HCT116 (cell line): ENCODE measurements around the gene SYNGR1. TPM values are rescaled to one million over a fixed set of nuclear protein-coding genes. Genes with fewer than 3 reads are reported as not detected.

Experiments
- ATAC-seq: fragments of 200-7000 bp; cut with Tn5 transposase; 2 replicates; pipeline ENCODE4 v1.9.1; 2020; ENCODE audit warnings: mild to moderate bottlenecking, moderate library complexity
- BruUV-seq: library from RNA; stranded (reverse); fragments of 400-500 nt; replicated peaks from 2 replicates; lab custom pipeline; 2021; lab: Mats Ljungman, UMichigan
- CTCF ChIA-PET: fragments of 300-600 bp; sonication (Branson Sonifier 250); formaldehyde crosslinking; loops from one replicate; lab custom pipeline; 2021; ENCODE audit warnings: antibody characterized with exemption; lab: Charles Lee
- POLR2A ChIA-PET: fragments of 300-600, 350-600 bp; sonication (Branson Sonifier 250); formaldehyde crosslinking; loops from one replicate; lab custom pipeline; 2021; ENCODE audit warnings: antibody characterized with exemption; lab: Charles Lee
- RAD21 ChIA-PET, 2 experiments: fragments of 300-600 bp; sonication (Branson Sonifier 250); formaldehyde crosslinking; loops; one replicate each; lab custom pipeline; 2023; ENCODE audit warnings: low total read pairs in 2 of 2; ENCODE audit not compliant: uncharacterized antibody in 2 of 2, unreplicated experiment in 2 of 2, low non-redundant PET in 1 of 2; lab: Charles Lee
- DNase-seq: peaks from one replicate; pipeline ENCODE4 v3.0.0-alpha.2; 2010; ENCODE audit warnings: low read depth, low spot score
- H2AFZ ChIP-seq: fragments of 200-600 bp; shearing (Covaris generic), sonication (generic); 2 replicates; pipeline ENCODE4 v1.6.1; 2017; ENCODE audit warnings: low read depth, mixed run types, mixed read lengths, antibody characterized with exemption, low read length; ENCODE audit not compliant: poor library complexity, severe bottlenecking
- H3K27ac ChIP-seq: 2 replicates; pipeline ENCODE4 v1.5.1; 2012; ENCODE audit warnings: low read depth, low read length
- H3K27me3 ChIP-seq: fragments of 200-600 bp; sonication (generic); 2 replicates; pipeline ENCODE4 v1.6.1; 2016; ENCODE audit warnings: mixed run types, low read length, mixed read lengths; ENCODE audit not compliant: insufficient read depth
- H3K36me3 ChIP-seq, 2 experiments: fragments of 200-500 bp in 1 of 2; fragments of 200-600 bp in 1 of 2; sonication (Bioruptor generic) in 1 of 2; sonication (generic) in 1 of 2; 2 replicates each; pipeline versions ENCODE4 v1.5.1 to v1.6.1; 2014 to 2016; ENCODE audit warnings: low read length in 2 of 2, inconsistent platforms in 1 of 2, mixed read lengths in 1 of 2, mixed run types in 1 of 2; ENCODE audit not compliant: insufficient read depth in 2 of 2, control insufficient read depth in 1 of 2
- H3K4me1 ChIP-seq, 2 experiments: fragments of 200-600 bp in 1 of 2; sonication (generic) in 1 of 2; 2 replicates each; pipeline versions ENCODE4 v1.5.1 to v1.6.1; 2012 to 2017; ENCODE audit warnings: low read length in 2 of 2, inconsistent platforms in 1 of 2, mild to moderate bottlenecking in 1 of 2, mixed read lengths in 1 of 2, mixed run types in 1 of 2, moderate library complexity in 1 of 2; ENCODE audit not compliant: insufficient read depth in 2 of 2, control insufficient read depth in 1 of 2
- H3K4me2 ChIP-seq: fragments of 200-600 bp; sonication (generic); 2 replicates; pipeline ENCODE4 v1.6.1; 2017; ENCODE audit warnings: mixed run types, low read length, mixed read lengths
- H3K4me3 ChIP-seq, 2 experiments: fragments of 200-600 bp in 1 of 2; sonication (generic) in 1 of 2; replicated peaks in 1 of 2; 2 replicates each; pipeline ENCODE4 v1.5.1; 2011 to 2016; ENCODE audit warnings: low read length in 2 of 2, control low read depth in 1 of 2, low read depth in 1 of 2, mild to moderate bottlenecking in 1 of 2, mixed read lengths in 1 of 2, mixed run types in 1 of 2
- H3K79me2 ChIP-seq: fragments of 200-600 bp; sonication (generic); 2 replicates; pipeline ENCODE4 v1.6.1; 2017; ENCODE audit warnings: mild to moderate bottlenecking, mixed run types, low read length, moderate library complexity, mixed read lengths; ENCODE audit not compliant: insufficient read depth
- H3K9ac ChIP-seq: fragments of 200-600 bp; sonication (generic); 2 replicates; pipeline ENCODE4 v1.6.1; 2016; ENCODE audit warnings: low read length, mixed read lengths
- H3K9me2 ChIP-seq: fragments of 200-600 bp; sonication (generic), shearing (Covaris generic); 2 replicates; pipeline ENCODE4 v1.6.1; 2017; ENCODE audit warnings: mixed run types, mild to moderate bottlenecking, moderate library complexity; ENCODE audit not compliant: insufficient read depth
- H3K9me3 ChIP-seq, 2 experiments: fragments of 200-500 bp in 1 of 2; fragments of 200-600 bp in 1 of 2; sonication (Bioruptor generic) in 1 of 2; sonication (generic) in 1 of 2; 2 replicates each; pipeline ENCODE4 v1.6.1; 2014 to 2017; ENCODE audit warnings: low read length in 2 of 2, mixed read lengths in 2 of 2, inconsistent platforms in 1 of 2, low read depth in 1 of 2, mild to moderate bottlenecking in 1 of 2, mixed run types in 1 of 2, moderate library complexity in 1 of 2; ENCODE audit not compliant: control insufficient read depth in 1 of 2, insufficient read depth in 1 of 2
- H4K20me1 ChIP-seq: fragments of 200-600 bp; sonication (generic), shearing (Covaris generic); 2 replicates; pipeline ENCODE4 v1.6.1; 2017; ENCODE audit warnings: mixed run types, mild to moderate bottlenecking, moderate library complexity; ENCODE audit not compliant: insufficient read depth
- EGR1 ChIP-seq: IDR thresholded peaks from 2 replicates; pipeline ENCODE4 v1.6.1; 2012; ENCODE audit warnings: low read depth
- ELF1 ChIP-seq: IDR thresholded peaks from 2 replicates; pipeline ENCODE4 v1.6.1; 2012; ENCODE audit warnings: low read depth, borderline replicate concordance
- EZH2 ChIP-seq: fragments of 200-600 bp; sonication (generic); IDR thresholded peaks from 2 replicates; pipeline ENCODE4 v1.6.1; 2017; ENCODE audit warnings: antibody characterized with exemption, mixed run types
- EZH2phosphoT487 ChIP-seq: fragments of 200-600 bp; IDR thresholded peaks from 2 replicates; pipeline ENCODE4 v1.6.1; 2018; ENCODE audit warnings: antibody characterized with exemption, borderline replicate concordance
- JUND ChIP-seq: IDR thresholded peaks from 2 replicates; pipeline ENCODE4 v1.6.1; 2012
- RAD21 ChIP-seq: IDR thresholded peaks from 2 replicates; pipeline ENCODE4 v1.6.1; 2012; ENCODE audit warnings: low read depth, mild to moderate bottlenecking
- REST ChIP-seq: IDR thresholded peaks from 2 replicates; pipeline ENCODE4 v1.6.1; 2012; ENCODE audit warnings: low read depth
- SIN3A ChIP-seq: IDR thresholded peaks from 2 replicates; pipeline ENCODE4 v1.6.1; 2012; ENCODE audit warnings: low read depth
- SP1 ChIP-seq: IDR thresholded peaks from 2 replicates; pipeline ENCODE4 v1.6.1; 2012; ENCODE audit warnings: low read depth
- SRF ChIP-seq: IDR thresholded peaks from 2 replicates; pipeline ENCODE4 v1.6.1; 2012; ENCODE audit warnings: low read depth
- YY1 ChIP-seq: IDR thresholded peaks from 2 replicates; pipeline ENCODE4 v1.6.1; 2011; ENCODE audit warnings: low read length, low read depth, moderate library complexity, mild to moderate bottlenecking; ENCODE audit not compliant: insufficient replicate concordance; ENCODE audit errors: extremely low read depth
- ZBTB33 ChIP-seq: IDR thresholded peaks from 2 replicates; pipeline ENCODE4 v1.6.1; 2011; ENCODE audit warnings: mild to moderate bottlenecking, low read length, moderate library complexity; ENCODE audit not compliant: insufficient replicate concordance; ENCODE audit errors: extremely low read depth
- ZFX ChIP-seq: fragments of 450-650 bp; IDR thresholded peaks from 2 replicates; pipeline ENCODE4 v1.6.1; 2017
- intact Hi-C: fragments of 100-400 bp; cut with micrococcal nuclease; formaldehyde crosslinking; loops from 2 replicates; pipeline ENCODE4 v1.10.0; 2022
- total RNA-seq: library from RNA; stranded (reverse); gene quantifications from one replicate; pipeline ENCODE4 v1.2.1, GENCODE V29; 2021; ENCODE audit not compliant: unreplicated experiment

The SYNGR1 gene
- total RNA-seq, 1 experiment from 2014 or later: 20.7 TPM

GRCh38 chr22:39312410-39312809 lies 37.4 kb upstream of the SYNGR1 start:
- intact Hi-C loops: no loop called here
- DNase-seq (no peak), ATAC-seq (no peak)
- Histone ChIP-seq H3K9ac (peak overlapping the region; percentile 26), H3K27me3 (no peaks in the 10 kb centered on the region), H3K4me3 (no peak overlapping the region), H3K27ac (peak overlapping the region; percentile 42), H4K20me1 (peaks cover 46% of the 10 kb centered on the region; the same call in 1 of the 2 replicates), H3K4me1 (peaks cover 58 to 96% of the 10 kb centered on the region in 2 experiments), H3K79me2 (peaks cover 45% of the 10 kb centered on the region), H2AFZ (no peak overlapping the region), H3K4me2 (no peak overlapping the region), H3K9me3 (no peaks in the 10 kb centered on the region), H3K36me3 (peaks cover 36 to 57% of the 10 kb centered on the region in 2 experiments), H3K9me2 (no peaks in the 10 kb centered on the region)
- no TSS peak for BruUV-seq
- TF ChIP-seq ELF1: no peak
- POLR2A ChIA-PET: interaction anchor here (0.6 to 3.7 kb wide), 12 partner anchors 7 to 543 kb away, joined by 3 to 54 read pairs (median 4); partner anchors contain the start of genes PDGFB and RPL3
- RAD21 ChIA-PET: interaction anchor here in 1 of 2 experiments (0.6 kb wide), 1 partner anchor 14 kb away, joined by 3 read pairs; no protein-coding TSS in a partner anchor
- CTCF ChIA-PET: interaction anchor here (0.9 to 4.6 kb wide), 2 partner anchors 73 to 143 kb away, joined by 3 to 63 read pairs; no protein-coding TSS in a partner anchor

GRCh38 chr22:39313258-39314001 lies 36.4 kb upstream of the SYNGR1 start:
- peak overlapping the region; percentile 100; the same call in 1 of the 2 replicates for H3K27ac ChIP-seq
- ChIA-PET RAD21 (no interaction called here), CTCF (interaction anchor here (4.6 kb wide), 1 partner anchor 144 kb away, joined by 63 read pairs; no protein-coding TSS in a partner anchor)
- H3K4me3 ChIP-seq: no peak overlapping the region
- peaks cover 55% of the 10 kb centered on the region; the same call in 1 of the 2 replicates for H4K20me1 ChIP-seq
- BruUV-seq: no TSS peak
- no peak overlapping the region for H2AFZ ChIP-seq
- 0 out of 2 replicates have a peak overlapping the region, but pooled peaks have one; percentile 6 for H3K4me2 ChIP-seq
- peaks cover 55% of the 10 kb centered on the region for H3K79me2 ChIP-seq
- H3K9me2 ChIP-seq: no peaks in the 10 kb centered on the region
- no peaks in the 10 kb centered on the region for H3K27me3 ChIP-seq
- peaks cover 41 to 67% of the 10 kb centered on the region in 2 experiments for H3K36me3 ChIP-seq
- H3K9ac ChIP-seq: no peak overlapping the region
- ATAC-seq: no peak
- no peaks in the 10 kb centered on the region for H3K9me3 ChIP-seq
- TF ChIP-seq ZBTB33 (no peak), SRF (no peak), EZH2phosphoT487 (no peak), JUND (no peak), EGR1 (no peak), EZH2 (no peak), SP1 (no peak), REST (no peak), YY1 (no peak), RAD21 (no peak), ZFX (no peak), SIN3A (no peak)
- TF ChIP-seq, all 23 proteins: peak for 0
- no peak for DNase-seq
- POLR2A ChIA-PET: interaction anchor here (1.2 to 2.7 kb wide), 3 partner anchors 14 to 444 kb away, joined by 3 to 15 read pairs (median 3); partner anchors contain the start of gene PDGFB
- intact Hi-C loops: no loop called here
- H3K4me1 ChIP-seq: peaks cover 60 to 98% of the 10 kb centered on the region in 2 experiments
